IMR-90 (cell line): Measurements from ENCODE around the gene KMT2E. TPM values are rescaled to one million over a fixed set of nuclear protein-coding genes. Genes with fewer than 3 reads are reported as not detected.

Experiments used
- ATAC-seq: fragments of 200-7000 bp; cut with Tn5 transposase; 2 replicates; pipeline ENCODE4 v1.9.1; 2020; ENCODE audit warnings: low read depth, mild to moderate bottlenecking, moderate library complexity
- BruUV-seq: library from RNA; stranded (reverse); fragments of 400-500 nt; replicated peaks from 2 replicates; lab custom pipeline; 2021; lab: Mats Ljungman, UMichigan
- CTCF ChIA-PET: fragments of 300-600 bp; formaldehyde crosslinking; extraction: SDS; loops from one replicate; lab custom pipeline; 2021; ENCODE audit warnings: antibody characterized with exemption; lab: Yijun Ruan, JAX
- POLR2A ChIA-PET: fragments of 300-600 bp; sonication (Branson Sonifier 250); formaldehyde crosslinking; loops from one replicate; lab custom pipeline; 2022; ENCODE audit warnings: antibody characterized with exemption; ENCODE audit not compliant: unreplicated experiment; lab: Charles Lee
- DNase-seq: peaks from one replicate; pipeline ENCODE4 v3.0.0; 2013
- H2AFZ ChIP-seq: replicated peaks from 2 replicates; pipeline ENCODE3; 2013; ENCODE audit warnings: low read length, mild to moderate bottlenecking; ENCODE audit not compliant: poor library complexity
- H2AK5ac ChIP-seq: 2 replicates; pipeline ENCODE4 v1.6.1; 2013; ENCODE audit warnings: low read depth, low read length, inconsistent platforms
- H2AK9ac ChIP-seq: replicated peaks from 2 replicates; pipeline ENCODE3; 2013; ENCODE audit warnings: mild to moderate bottlenecking, low read depth, low read length, moderate library complexity; ENCODE audit not compliant: poor library complexity
- H2BK120ac ChIP-seq: 2 replicates; pipeline ENCODE4 v1.6.1; 2013; ENCODE audit warnings: low read depth, low read length, inconsistent platforms
- H2BK15ac ChIP-seq: 3 replicates; pipeline ENCODE4 v1.6.1; 2013; ENCODE audit warnings: low read depth, low read length, inconsistent platforms
- H2BK20ac ChIP-seq: 2 replicates; pipeline ENCODE4 v1.6.1; 2013; ENCODE audit warnings: low read depth, mild to moderate bottlenecking, inconsistent platforms, low read length, moderate library complexity
- H2BK5ac ChIP-seq: 2 replicates; pipeline ENCODE4 v1.6.1; 2013; ENCODE audit warnings: mild to moderate bottlenecking, low read depth, low read length, inconsistent platforms; ENCODE audit not compliant: poor library complexity, severe bottlenecking
- H3K14ac ChIP-seq: replicated peaks from 2 replicates; pipeline ENCODE4 v1.6.1; 2013; ENCODE audit warnings: low read depth, low read length, inconsistent platforms
- H3K18ac ChIP-seq: 2 replicates; pipeline ENCODE4 v1.6.1; 2013; ENCODE audit warnings: low read depth, low read length, control low read depth
- H3K23ac ChIP-seq: 2 replicates; pipeline ENCODE4 v1.6.1; 2013; ENCODE audit warnings: low read depth, low read length, inconsistent platforms
- H3K27ac ChIP-seq: 2 replicates; pipeline ENCODE4 v1.5.1; 2013; ENCODE audit warnings: mild to moderate bottlenecking, control low read depth, low read length; ENCODE audit not compliant: insufficient read depth
- H3K27me3 ChIP-seq: 2 replicates; pipeline ENCODE4 v1.6.1; 2013; ENCODE audit warnings: low read length; ENCODE audit not compliant: control insufficient read depth, insufficient read depth
- H3K36me3 ChIP-seq: 2 replicates; pipeline ENCODE4 v1.6.1; 2013; ENCODE audit warnings: low read length, mixed read lengths; ENCODE audit not compliant: control insufficient read depth, insufficient read depth
- H3K4ac ChIP-seq: 2 replicates; pipeline ENCODE4 v1.6.1; 2013; ENCODE audit warnings: low read depth, low read length, inconsistent platforms
- H3K4me1 ChIP-seq: 2 replicates; pipeline ENCODE4 v1.6.1; 2013; ENCODE audit warnings: low read length, mixed read lengths; ENCODE audit not compliant: control insufficient read depth, insufficient read depth
- H3K4me2 ChIP-seq: 2 replicates; pipeline ENCODE4 v1.6.1; 2013; ENCODE audit warnings: low read depth, mild to moderate bottlenecking, control low read depth, low read length, moderate library complexity
- H3K4me3 ChIP-seq: 2 replicates; pipeline ENCODE4 v1.5.1; 2013; ENCODE audit warnings: low read depth, mild to moderate bottlenecking, control low read depth, low read length, moderate library complexity; ENCODE audit not compliant: insufficient read depth
- H3K56ac ChIP-seq: 2 replicates; pipeline ENCODE4 v1.6.1; 2013; ENCODE audit warnings: low read length, inconsistent platforms; ENCODE audit not compliant: insufficient read depth; ENCODE audit errors: extremely low read depth
- H3K79me1 ChIP-seq, 2 experiments: 2 replicates each; pipeline ENCODE4 v1.6.1; 2013; ENCODE audit warnings: low read length in 2 of 2, inconsistent platforms in 1 of 2, low read depth in 1 of 2
- H3K9ac ChIP-seq: 2 replicates; pipeline ENCODE4 v1.6.1; 2013; ENCODE audit warnings: low read depth, low read length, control low read depth
- H3K9me1 ChIP-seq: 2 replicates; pipeline ENCODE4 v1.6.1; 2013; ENCODE audit warnings: low read length, inconsistent platforms; ENCODE audit not compliant: insufficient read depth
- H3K9me3 ChIP-seq: 2 replicates; pipeline ENCODE4 v1.6.1; 2013; ENCODE audit warnings: low read length; ENCODE audit not compliant: control insufficient read depth, insufficient read depth
- H4K20me1 ChIP-seq: 2 replicates; pipeline ENCODE4 v1.6.1; 2013; ENCODE audit warnings: low read length, inconsistent platforms; ENCODE audit not compliant: insufficient read depth
- H4K5ac ChIP-seq: 2 replicates; pipeline ENCODE4 v1.6.1; 2013; ENCODE audit warnings: mild to moderate bottlenecking, low read depth, low read length, control low read depth
- H4K8ac ChIP-seq, 2 experiments: 2 replicates each; pipeline ENCODE4 v1.6.1; 2013; ENCODE audit warnings: low read depth in 2 of 2, low read length in 2 of 2, control low read depth in 1 of 2, inconsistent platforms in 1 of 2
- H4K91ac ChIP-seq: 2 replicates; pipeline ENCODE4 v1.6.1; 2013; ENCODE audit warnings: low read depth, low read length, inconsistent platforms; ENCODE audit not compliant: insufficient read depth
- BHLHE40 ChIP-seq: fragments of 150-350 bp; IDR thresholded peaks from 2 replicates; pipeline ENCODE4 v1.6.1; 2016; ENCODE audit warnings: mild to moderate bottlenecking, low read depth, low read length
- CEBPB ChIP-seq: IDR thresholded peaks from 2 replicates; pipeline ENCODE4 v1.6.1; 2012; ENCODE audit warnings: low read depth, low read length, improper control_type of control experiment
- CHD1 ChIP-seq: IDR thresholded peaks from 2 replicates; pipeline ENCODE4 v1.6.1; 2012; ENCODE audit warnings: low read depth, low read length, improper control_type of control experiment
- CTCF ChIP-seq: conservative IDR thresholded peaks from 2 replicates; pipeline ENCODE4 v1.5.1; 2012; ENCODE audit warnings: mild to moderate bottlenecking, low read depth, low read length, improper control_type of control experiment
- ELK1 ChIP-seq: fragments of 150-350 bp; IDR thresholded peaks from 2 replicates; pipeline ENCODE4 v1.6.1; 2016; ENCODE audit warnings: low read depth, mild to moderate bottlenecking, low read length, moderate library complexity, borderline replicate concordance
- FOS ChIP-seq: fragments of 150-350 bp; IDR thresholded peaks from 2 replicates; pipeline ENCODE4 v1.6.1; 2016; ENCODE audit warnings: low read depth, low read length
- MAFK ChIP-seq: IDR thresholded peaks from 2 replicates; pipeline ENCODE4 v1.6.1; 2012; ENCODE audit warnings: low read depth, low read length, improper control_type of control experiment
- MAZ ChIP-seq: IDR thresholded peaks from 2 replicates; pipeline ENCODE4 v1.6.1; 2012; ENCODE audit warnings: low read depth, mild to moderate bottlenecking, low read length, improper control_type of control experiment, moderate library complexity, borderline replicate concordance
- MXI1 ChIP-seq: IDR thresholded peaks from 2 replicates; pipeline ENCODE4 v1.6.1; 2012; ENCODE audit warnings: low read depth, mild to moderate bottlenecking, low read length, moderate library complexity, borderline replicate concordance
- NFE2L2 ChIP-seq: fragments of 150-350 bp; IDR thresholded peaks from 2 replicates; pipeline ENCODE4 v1.6.1; 2016; ENCODE audit warnings: low read depth, mild to moderate bottlenecking, low read length
- POLR2A ChIP-seq: IDR thresholded peaks from 2 replicates; pipeline ENCODE4 v1.6.1; 2012; ENCODE audit warnings: mild to moderate bottlenecking, low read depth, low read length
- RAD21 ChIP-seq: IDR thresholded peaks from 2 replicates; pipeline ENCODE4 v1.6.1; 2012; ENCODE audit warnings: low read length, improper control_type of control experiment
- RCOR1 ChIP-seq: IDR thresholded peaks from 2 replicates; pipeline ENCODE4 v1.6.1; 2012; ENCODE audit warnings: mild to moderate bottlenecking, low read length, improper control_type of control experiment; ENCODE audit not compliant: insufficient replicate concordance
- SMC3 ChIP-seq: fragments of 150-350 bp; IDR thresholded peaks from 2 replicates; pipeline ENCODE4 v1.6.1; 2016; ENCODE audit warnings: low read depth, mild to moderate bottlenecking, antibody characterized with exemption, low read length, moderate library complexity
- USF2 ChIP-seq: fragments of 150-350 bp; IDR thresholded peaks from 2 replicates; pipeline ENCODE4 v1.6.1; 2017; ENCODE audit warnings: mild to moderate bottlenecking, antibody characterized with exemption, low read length, low read depth
- WGBS, 2 experiments: methylation state at CpG; one replicate each; pipeline versions ENCODE4 v1.1.5 to v1.1.7; 2013; ENCODE audit warnings: missing lambda C conversion rate in 2 of 2; ENCODE audit not compliant: insufficient read length in 1 of 2; ENCODE audit errors: extremely low coverage in 2 of 2; 5-methylcytosine and 5-hydroxymethylcytosine counted together
- dilution Hi-C: fragments of 300-500 bp; cut with HindIII; formaldehyde crosslinking; loops from one replicate; pipeline ENCODE4 v1.14.3; 2018; ENCODE audit warnings: low sequenced_read_pairs; ENCODE audit not compliant: unreplicated experiment
- in situ Hi-C: fragments of 300-500 bp; cut with MboI; formaldehyde crosslinking; loops from 3 replicates; pipeline ENCODE4 v1.14.3; 2019; ENCODE audit warnings: low sequenced_read_pairs, inconsistent platforms, mixed read lengths
- intact Hi-C: fragments of 100-400 bp; cut with micrococcal nuclease; formaldehyde crosslinking; loops from 2 replicates; pipeline ENCODE4 v1.10.0; 2022
- polyA plus RNA-seq, 3 experiments: library from polyadenylated mRNA; depleted of rRNA; stranded (reverse); fragments of >200 nt; gene quantifications; 2 replicates each; pipeline ENCODE4 v1.2.3, GENCODE V29; 2012; ENCODE audit warnings: low replicate concordance in 1 of 3
- total RNA-seq: library from RNA; depleted of rRNA; stranded (reverse); fragments of >200 nt; gene quantifications from 2 replicates; pipeline ENCODE4 v1.2.3, GENCODE V29; 2012

Gene KMT2E
- total and polyA plus RNA-seq, 2 of the 4 experiments (the other 2 are of a cell fraction): 16.8 to 79.2 TPM

- no peaks in the 10 kb centered on the region for H3K9me3 ChIP-seq
- H3K9me1 ChIP-seq: peaks cover 2% of the 10 kb centered on the region; the same call in 1 of the 2 replicates
- dilution Hi-C loops (no loop called here), intact Hi-C loops (no loop called here), in situ Hi-C loops (no loop called here)
- no peaks in the 10 kb centered on the region for H3K4me1 ChIP-seq
- no peak overlapping the region for H2BK20ac ChIP-seq
- no peak overlapping the region for H2AK5ac ChIP-seq
- H2BK5ac ChIP-seq: no peak overlapping the region
- H3K18ac ChIP-seq: no peak overlapping the region
- 90% methylated on average over 2 of the region's 6 CpGs; no CpG with 5 or more reads in 1 of the 2 experiments for WGBS, 2 experiments
- no peak overlapping the region for H4K5ac ChIP-seq
- H4K8ac ChIP-seq: no peak overlapping the region
- H4K20me1 ChIP-seq: 0 out of 2 replicates have a peak, but pooled peaks cover 5% of the 10 kb centered on the region
- H3K14ac ChIP-seq: no peak overlapping the region
- H3K4me2 ChIP-seq: no peak overlapping the region
- no peak overlapping the region for H3K4me3 ChIP-seq
- H2BK15ac ChIP-seq: no peak overlapping the region
- H3K27ac ChIP-seq: no peak overlapping the region
- H3K9ac ChIP-seq: no peak overlapping the region
- no peak for TF ChIP-seq SMC3
- no peak for TF ChIP-seq NFE2L2
- no peak for TF ChIP-seq CEBPB
- no peak for TF ChIP-seq RAD21
- no peak for TF ChIP-seq FOS
- no peak for TF ChIP-seq MAZ
- no peak for TF ChIP-seq BHLHE40
- TF ChIP-seq ELK1: no peak
- TF ChIP-seq MAFK: no peak
- no peak for TF ChIP-seq CTCF
- no peak for TF ChIP-seq RCOR1
- no peak for TF ChIP-seq USF2
- no peak for TF ChIP-seq MXI1
- no peak for TF ChIP-seq CHD1
- no peak for TF ChIP-seq POLR2A
- ChIA-PET CTCF (interaction anchor here (0.6 kb wide), 1 partner anchor 173 kb away, joined by 5 read pairs; no protein-coding TSS in a partner anchor), POLR2A (interaction anchor here (0.6 kb wide), 1 partner anchor 194 kb away, joined by 5 read pairs; no protein-coding TSS in a partner anchor)
- H3K27me3 ChIP-seq: no peaks in the 10 kb centered on the region
- no peak overlapping the region for H2AK9ac ChIP-seq
- no peak overlapping the region for H3K4ac ChIP-seq
- no peak overlapping the region for H3K23ac ChIP-seq
- no peak overlapping the region for H4K91ac ChIP-seq
- no TSS peak for BruUV-seq
- ATAC-seq (no peak), DNase-seq (no peak)
- H3K79me1 ChIP-seq: peaks cover 22 to 50% of the 10 kb centered on the region in 2 experiments; a peak in 3 of 4 replicates
- H3K36me3 ChIP-seq: peaks cover 45% of the 10 kb centered on the region
- H3K56ac ChIP-seq: no peak overlapping the region
- H2BK120ac ChIP-seq: no peak overlapping the region
- H2AFZ ChIP-seq: no peak overlapping the region
Observed at GRCh38 chr7:105079348-105079747, 65.3 kb downstream of the KMT2E start.
